Gastroesophageal sphincter (tissue), 3 donors: ENCODE results near the gene LMOD3.

Experiments
- CTCF ChIP-seq, 4 experiments: fragments of 200-600 bp in 2 of 4; fragments of 450-650 bp in 2 of 4; sonication (generic) in 1 of 4; IDR thresholded peaks; one replicate each; pipeline ENCODE4 v1.5.1; 2017 to 2019; ENCODE audit warnings: antibody characterized with exemption in 4 of 4, mild to moderate bottlenecking in 2 of 4, moderate library complexity in 2 of 4
- POLR2A ChIP-seq, 2 donors: fragments of 450-650 bp; IDR thresholded peaks; one replicate each; pipeline ENCODE4 v1.6.1; 2017; ENCODE audit warnings: antibody characterized with exemption in 2 of 2, mild to moderate bottlenecking in 2 of 2, moderate library complexity in 1 of 2
- POLR2AphosphoS5 ChIP-seq: sonication (generic); formaldehyde crosslinking; IDR thresholded peaks from one replicate; pipeline ENCODE4 v1.6.1; 2017; ENCODE audit warnings: antibody characterized with exemption

GRCh38 chr3:69137005-69137404, 14.6 kb upstream of the LMOD3 start:
- TF ChIP-seq CTCF (IDR thresholded peaks at IDR 0.05) (no peak), POLR2A (IDR thresholded peaks at IDR 0.05) (no peak), POLR2AphosphoS5 (no peak)
